CD4-positive, alpha-beta T cell treated with Interleukin-12 subunit alpha and Interleukin-12 subunit beta, for 1 hour (primary cell): ENCODE data around the gene SPANXN5.
"Not testable (repeated sequence)": the region's sequence is repeated elsewhere in the genome, so short reads cannot be mapped to it uniquely, and the experiment has no call there.

Experiments used
- DNase-seq: peaks from one replicate; pipeline ENCODE4 v3.0.0-alpha.2; 2020

SPANXN5 gene, protein sequence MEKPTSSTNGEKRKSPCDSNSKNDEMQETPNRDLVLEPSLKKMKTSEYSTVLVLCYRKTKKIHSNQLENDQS

DNA sequence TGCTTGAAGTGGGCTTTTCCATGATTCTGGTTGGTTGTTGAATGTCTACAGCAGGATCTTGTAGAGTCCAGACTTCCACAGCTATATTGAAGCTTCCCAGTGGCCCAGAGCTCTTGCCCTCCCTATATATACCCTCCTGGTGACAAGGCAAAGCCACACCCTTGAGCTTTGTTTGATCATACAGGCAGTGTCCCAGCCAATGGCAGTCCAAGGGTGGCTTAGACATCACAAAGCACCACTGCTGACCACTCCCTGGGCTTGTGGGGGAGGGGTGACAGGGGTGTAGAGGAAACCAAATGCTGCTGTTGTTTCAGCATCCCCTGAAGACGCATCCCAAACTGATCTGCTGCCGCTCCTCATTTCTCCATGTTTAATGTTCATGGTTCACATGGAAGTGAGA, at the start of gene SPANXN5:
Gene SPANXN5 (minus strand): TSS at position 101 of the 400 bp plus-strand sequence. CDS start 79 bp downstream, at position 22.
- not testable (repeated sequence) for DNase-seq

DNA sequence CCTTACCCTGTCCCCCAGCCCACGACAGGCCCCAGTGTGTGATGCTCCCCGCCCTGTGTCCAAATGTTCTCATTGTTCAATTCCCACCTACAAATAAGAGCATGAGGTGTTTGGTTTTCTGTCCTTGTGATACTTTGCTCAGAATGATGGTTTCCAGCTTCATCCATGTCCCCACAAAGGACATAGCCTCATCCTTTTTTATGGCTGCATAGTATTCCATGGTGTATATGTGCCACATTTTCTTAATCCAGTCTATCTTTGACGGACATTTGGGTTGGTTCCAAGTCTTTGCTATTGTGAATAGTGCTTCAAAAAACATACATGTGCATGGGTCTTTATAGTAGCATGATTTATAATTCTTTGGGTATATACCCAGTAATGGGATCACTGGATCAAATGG, 46.4 kb upstream of the SPANXN5 start:
- not testable (repeated sequence) for DNase-seq

DNA sequence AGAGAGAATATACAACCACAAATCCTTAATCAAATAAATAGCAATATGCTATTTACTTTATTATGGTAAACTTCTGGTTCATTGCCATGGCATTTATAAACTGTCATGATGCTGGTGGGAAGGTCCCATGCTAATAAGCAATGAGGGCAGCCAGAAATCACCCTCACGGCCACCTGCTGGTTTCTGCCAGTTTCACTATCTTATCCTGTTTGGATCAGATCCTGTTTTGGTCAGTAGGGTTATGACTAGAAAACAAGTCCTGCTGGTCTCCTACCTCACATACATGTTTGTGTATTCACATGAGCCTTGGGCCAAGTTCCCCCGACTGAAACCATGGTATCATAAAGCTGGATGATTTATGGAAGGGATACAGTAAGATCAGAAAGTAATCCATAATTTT, 41.9 kb upstream of the SPANXN5 start:
- no peak for DNase-seq

DNA sequence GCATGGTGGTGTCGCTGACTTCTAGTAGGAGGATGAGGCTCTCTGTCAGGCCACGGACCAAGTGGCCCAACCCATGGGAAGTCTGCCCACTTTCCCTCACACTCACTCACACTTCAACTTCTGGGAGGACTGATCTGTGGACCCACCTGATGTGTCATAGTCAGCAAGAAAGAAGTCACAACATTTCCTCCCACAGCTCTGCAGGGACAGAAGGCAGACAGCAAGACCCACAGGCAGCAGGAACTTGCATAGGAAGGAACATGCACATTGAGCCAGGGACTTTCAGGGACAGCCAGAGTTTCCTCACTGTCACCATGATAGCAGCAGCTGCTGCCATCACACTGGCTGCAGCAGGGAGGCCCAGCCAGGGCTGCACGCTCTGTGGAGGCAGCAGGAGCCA, 33.3 kb upstream of the SPANXN5 start:
- no peak for DNase-seq

DNA sequence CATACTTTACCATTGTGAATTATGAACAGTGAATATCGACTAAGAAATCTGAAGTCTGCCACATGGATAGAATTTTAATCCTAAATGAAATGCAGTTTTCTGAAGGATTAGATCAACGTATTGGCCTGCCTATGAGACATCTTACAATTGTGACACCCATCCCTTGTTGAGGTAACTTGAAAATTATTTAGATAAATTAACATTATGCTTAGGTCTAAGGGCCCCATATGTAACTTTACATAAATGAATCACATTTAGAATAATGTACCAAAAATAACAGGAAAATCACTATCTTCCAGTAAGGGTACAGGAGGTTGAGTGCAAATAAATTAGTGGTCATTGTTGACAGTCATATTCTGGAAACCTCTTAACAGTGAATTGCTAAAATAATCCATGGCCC, 27.4 kb upstream of the SPANXN5 start:
- DNase-seq, result no peak

DNA sequence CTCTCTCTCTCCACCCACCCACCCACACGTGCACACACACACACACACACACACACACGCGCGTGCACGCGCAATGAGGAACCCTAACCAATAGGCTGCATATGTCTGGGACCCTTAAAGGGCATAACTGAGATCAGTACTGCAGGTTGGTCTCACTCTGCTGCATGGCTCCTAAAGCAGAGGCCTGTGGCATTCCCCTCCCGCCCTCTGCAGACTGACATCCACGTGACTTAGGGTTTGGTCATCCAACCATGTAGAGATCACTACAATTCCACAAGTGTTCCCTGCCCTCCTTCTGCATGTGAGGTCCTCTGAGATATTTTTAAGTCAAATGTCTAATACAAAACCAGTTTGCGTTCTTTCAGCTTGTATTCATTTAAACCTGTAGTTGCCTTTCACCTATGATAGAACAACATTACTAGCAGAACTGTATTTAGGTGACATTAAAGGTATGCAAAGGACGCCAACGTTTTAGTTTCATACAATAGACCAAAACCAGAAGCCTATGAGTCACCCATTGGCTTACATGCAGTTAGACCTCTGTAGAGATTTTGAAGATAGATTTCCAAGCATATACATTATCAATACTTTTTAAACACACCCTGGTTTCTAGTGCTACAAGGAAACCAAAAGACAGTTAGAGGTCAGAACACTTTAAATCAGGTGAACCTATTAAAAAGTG, 24.0 kb upstream of the SPANXN5 start:
- DNase-seq, result no peak

DNA sequence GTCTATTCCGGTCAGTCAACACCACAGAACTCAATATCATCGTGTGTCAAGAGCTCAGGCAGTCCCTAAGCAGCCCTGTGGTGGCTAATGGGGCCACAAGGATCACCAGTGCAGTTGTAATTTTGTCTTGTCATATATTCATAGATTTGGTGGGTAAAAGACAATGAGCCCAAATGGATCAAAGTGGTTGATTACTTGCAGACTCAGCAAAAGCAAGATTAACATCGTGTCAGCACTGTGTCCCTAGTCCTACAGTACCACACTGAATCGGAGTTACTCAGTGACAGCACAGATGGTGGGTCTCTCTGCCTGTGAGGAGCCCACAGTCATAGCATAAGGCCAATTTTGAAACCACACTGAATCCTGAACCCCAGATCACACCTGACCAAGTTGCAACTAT, 22.6 kb upstream of the SPANXN5 start:
- no peak for DNase-seq

DNA sequence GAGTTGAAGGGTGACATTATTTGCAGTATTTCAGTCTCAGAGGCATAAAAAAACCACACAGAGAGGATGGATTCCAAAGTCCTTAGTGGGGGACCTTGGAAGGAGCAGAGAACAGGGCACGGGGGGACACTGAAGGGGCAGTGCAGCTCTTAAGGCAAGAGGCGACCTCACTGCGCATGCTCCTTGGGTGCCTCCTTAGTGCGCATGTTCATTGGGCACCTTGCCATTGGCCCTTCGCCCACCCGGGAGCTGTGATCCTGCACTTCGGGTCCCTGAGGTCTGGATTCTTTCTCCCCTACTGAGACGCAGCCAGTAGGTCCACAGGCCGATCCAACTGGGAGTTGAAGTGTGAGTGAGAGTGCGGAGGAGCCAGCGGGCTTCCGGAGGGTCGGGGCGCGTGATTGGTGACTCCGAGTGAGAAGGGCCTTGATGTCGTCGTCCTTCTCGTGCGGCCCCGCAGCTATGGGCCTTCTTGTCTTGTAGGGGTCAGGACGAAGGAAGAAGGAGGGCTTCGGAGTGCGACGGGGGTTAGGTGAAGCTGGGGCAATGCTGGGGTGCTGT, 13.9 kb upstream of the SPANXN5 start, which contains the start of gene XAGE5:
Gene XAGE5 (plus strand): TSS at position 223 of the 561 bp plus-strand sequence. CDS start 1,280 bp downstream, outside the sequence.
- no peak for DNase-seq

DNA sequence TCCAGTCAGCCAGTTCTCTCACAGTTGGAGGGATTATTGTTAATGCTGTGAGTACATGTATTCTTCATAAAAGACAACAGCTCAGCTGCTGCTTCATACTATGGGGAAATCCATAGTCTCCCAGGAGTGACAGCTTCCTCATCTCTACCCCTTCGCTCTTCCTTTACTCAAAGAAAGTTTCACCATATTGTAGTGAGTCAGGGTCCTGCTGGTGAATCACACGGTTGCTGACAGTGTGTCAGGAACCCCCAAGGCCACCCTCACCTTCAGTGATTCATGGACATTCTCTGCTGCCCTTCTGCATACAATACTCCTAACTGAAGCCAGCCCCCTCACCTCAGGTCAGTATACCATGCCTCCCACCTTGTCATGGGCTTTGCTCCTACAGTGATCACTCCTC, 7.6 kb upstream of the SPANXN5 start:
- DNase-seq, result not testable (repeated sequence)

DNA sequence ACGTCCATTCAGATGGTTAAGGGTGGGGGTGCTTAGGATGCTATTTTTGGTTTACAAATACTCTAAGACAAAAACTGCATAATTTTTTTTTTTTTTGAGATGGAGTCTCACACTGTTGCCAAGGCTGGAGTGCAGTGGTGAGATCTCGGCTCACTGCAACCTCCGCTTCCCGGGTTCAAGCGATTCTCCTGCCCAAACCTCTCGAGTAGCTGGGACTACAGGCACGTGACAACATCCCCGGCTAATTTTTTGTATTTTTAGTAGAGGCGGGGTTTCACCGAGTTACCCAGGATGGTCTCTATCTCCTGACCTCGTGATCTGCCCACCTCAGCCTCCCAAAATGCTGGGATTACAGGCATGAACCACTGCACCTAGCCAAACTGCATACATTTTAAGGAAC, 23.7 kb downstream of the SPANXN5 start:
- DNase-seq, result not testable (repeated sequence)

DNA sequence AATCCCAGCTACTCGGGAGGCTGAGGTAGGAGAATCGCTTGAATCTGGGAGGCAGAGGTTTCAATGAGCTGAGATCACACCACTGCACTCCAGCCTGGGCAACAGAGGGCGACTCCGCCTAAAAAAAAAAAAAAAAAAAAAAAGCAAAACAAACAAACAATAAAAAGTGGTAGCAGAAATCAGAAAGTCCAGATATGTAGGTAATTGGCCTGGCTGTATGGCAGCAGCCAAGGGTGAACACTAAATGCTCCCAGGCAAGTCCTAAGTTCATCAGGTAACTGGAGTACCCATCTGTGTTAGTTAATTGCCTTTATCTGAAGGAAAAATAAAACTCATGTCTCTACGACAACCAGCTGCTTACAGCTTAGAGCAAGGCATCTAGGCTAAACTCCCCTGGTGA, 31.2 kb downstream of the SPANXN5 start:
- not testable (repeated sequence) for DNase-seq

DNA sequence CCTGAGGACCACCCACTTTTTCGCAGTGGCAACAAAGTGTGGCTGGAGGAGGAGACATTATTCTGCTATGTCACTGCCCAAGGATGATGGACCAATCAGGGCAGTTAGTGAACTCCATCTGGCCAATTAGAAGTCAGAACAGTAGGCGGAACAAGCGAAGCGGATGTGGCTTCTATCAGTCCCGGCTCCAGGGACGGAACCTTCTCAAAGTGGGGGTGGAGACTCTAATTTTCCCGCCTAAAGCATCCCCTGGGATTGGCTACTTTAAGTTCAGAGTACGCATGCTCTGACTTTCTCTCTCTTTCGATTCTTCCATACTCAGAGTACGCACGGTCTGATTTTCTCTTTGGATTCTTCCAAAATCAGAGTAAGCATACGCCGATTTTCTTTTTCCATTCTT, 46.3 kb downstream of the SPANXN5 start, which contains the start of gene SSX2B:
Gene SSX2B (plus strand): TSS at position 301 of the 400 bp plus-strand sequence. CDS start 1,429 bp downstream, outside the sequence.
- DNase-seq, result not testable (repeated sequence)
